GM10847 (cell line): ENCODE data around the gene SFT2D1.

Experiments used
- POLR2A ChIP-seq: IDR thresholded peaks from 2 replicates; pipeline ENCODE4 v1.6.1; 2011; ENCODE audit not compliant: insufficient read length; ENCODE audit errors: extremely low read depth

SFT2D1 gene

GRCh38 chr6:166277892-166278578, 64.3 kb downstream of the SFT2D1 start:
- TF ChIP-seq POLR2A: no peak

GRCh38 chr6:166277018-166277417, 65.3 kb downstream of the SFT2D1 start:
- no peak for TF ChIP-seq POLR2A

GRCh38 chr6:166275714-166276166, 66.6 kb downstream of the SFT2D1 start:
- no peak for TF ChIP-seq POLR2A

GRCh38 chr6:166274739-166275370, 67.5 kb downstream of the SFT2D1 start:
- no peak for TF ChIP-seq POLR2A

GRCh38 chr6:166274163-166274562, 68.2 kb downstream of the SFT2D1 start:
- no peak for TF ChIP-seq POLR2A

GRCh38 chr6:166271376-166271765, 71.0 kb downstream of the SFT2D1 start:
- TF ChIP-seq POLR2A: no peak

- no peak for TF ChIP-seq POLR2A
Measured at GRCh38 chr6:166270706-166271375, 71.5 kb downstream of the SFT2D1 start.
